ENCODE results near the gene PLEKHA6. TPM values are rescaled to one million over a fixed set of nuclear protein-coding genes. Genes with fewer than 3 reads are reported as not detected.

Gene PLEKHA6
- polyA plus RNA-seq, 1 donor, result 12.7 TPM

- no peak for DNase-seq
Measured at GRCh38 chr1:204382714-204383083, 23.0 kb upstream of the PLEKHA6 start.

- DNase-seq, result no peak
Measured at GRCh38 chr1:204380293-204380831, 20.6 kb upstream of the PLEKHA6 start.

GRCh38 chr1:204377800-204378668 is 18.3 kb upstream of the PLEKHA6 start:
- no peak for DNase-seq

- DNase-seq, result no peak
Measured at GRCh38 chr1:204376919-204377799, 17.4 kb upstream of the PLEKHA6 start.

- DNase-seq, result no peak
Measured at GRCh38 chr1:204376465-204376864, 16.7 kb upstream of the PLEKHA6 start.

- no peak for DNase-seq
Measured at GRCh38 chr1:204373911-204374310, 14.2 kb upstream of the PLEKHA6 start.

GRCh38 chr1:204370176-204370575 is 10.4 kb upstream of the PLEKHA6 start:
- DNase-seq, result no peak

- DNase-seq, result no peak
Measured at GRCh38 chr1:204368996-204369726, 9.4 kb upstream of the PLEKHA6 start.

GRCh38 chr1:204367956-204368355 is 8.2 kb upstream of the PLEKHA6 start:
- no peak for DNase-seq

GRCh38 chr1:204367193-204367858 is 7.6 kb upstream of the PLEKHA6 start:
- no peak for DNase-seq

- DNase-seq, result no peak
Measured at GRCh38 chr1:204366759-204367158, 7.0 kb upstream of the PLEKHA6 start.

- peak; percentile 74 for DNase-seq
Measured at GRCh38 chr1:204363335-204364114, 3.8 kb upstream of the PLEKHA6 start.

GRCh38 chr1:204362984-204363334 is 3.2 kb upstream of the PLEKHA6 start:
- no peak for DNase-seq

- no peak for DNase-seq
Measured at GRCh38 chr1:204361781-204362180, 2.1 kb upstream of the PLEKHA6 start.

- DNase-seq, result no peak
Measured at GRCh38 chr1:204361341-204361771, 1.6 kb upstream of the PLEKHA6 start.

- no peak for DNase-seq
Measured at GRCh38 chr1:204360314-204360713, 585 bp upstream of the PLEKHA6 start.

GRCh38 chr1:204359131-204359473 is 627 bp downstream of the PLEKHA6 start:
- DNase-seq, result no peak

GRCh38 chr1:204358605-204359004 is 1.1 kb downstream of the PLEKHA6 start:
- no peak for DNase-seq

- no peak for DNase-seq
Measured at GRCh38 chr1:204357551-204358490, 1.9 kb downstream of the PLEKHA6 start.

GRCh38 chr1:204356997-204357396 is 2.7 kb downstream of the PLEKHA6 start:
- DNase-seq, result no peak
